SK-N-SH treated with all-trans-retinoic acid at 6 μM for 48 hours (cell line): ENCODE measurements around the gene ZNF618.

ENCODE experiments used
- ATAC-seq: fragments of 200-7000 bp; cut with Tn5 transposase; 3 replicates; pipeline ENCODE4 v1.9.1; 2020; ENCODE audit warnings: mild to moderate bottlenecking, moderate library complexity
- ARNTL ChIP-seq: fragments of 450-650 bp; formaldehyde crosslinking; IDR thresholded peaks from 2 replicates; pipeline ENCODE4 v1.5.0; 2020; ENCODE audit warnings: low read depth, mild to moderate bottlenecking, moderate library complexity, borderline replicate concordance
- BACH2 ChIP-seq: fragments of 250-450 bp; sonication (Bioruptor Pico); IDR thresholded peaks from 2 replicates; pipeline ENCODE4 v1.9.0; 2021; ENCODE audit warnings: mild to moderate bottlenecking, borderline replicate concordance
- CSDC2 ChIP-seq: fragments of 250-450 bp; sonication (Bioruptor Pico); IDR thresholded peaks from 2 replicates; pipeline ENCODE4 v1.5.0; 2020; ENCODE audit warnings: mild to moderate bottlenecking, moderate library complexity
- ISL1 ChIP-seq: fragments of 250-450 bp; sonication (Bioruptor Pico); IDR thresholded peaks from 2 replicates; pipeline ENCODE4 v2.1.2; 2022; ENCODE audit warnings: mild to moderate bottlenecking, moderate library complexity
- OSR1 ChIP-seq: fragments of 250-450 bp; sonication (Bioruptor Pico); IDR thresholded peaks from 2 replicates; pipeline ENCODE4 v1.8.0; 2022; ENCODE audit warnings: moderate library complexity, mild to moderate bottlenecking, inconsistent platforms
- POU6F1 ChIP-seq: fragments of 250-450 bp; sonication (Bioruptor Pico); IDR thresholded peaks from 2 replicates; pipeline ENCODE4 v1.8.0; 2021; ENCODE audit warnings: low read depth, mild to moderate bottlenecking, moderate library complexity, borderline replicate concordance
- PPARA ChIP-seq: fragments of 250-450 bp; sonication (Bioruptor Pico); IDR thresholded peaks from 2 replicates; pipeline ENCODE4 v1.5.0; 2020; ENCODE audit warnings: mild to moderate bottlenecking, borderline replicate concordance
- RARB ChIP-seq: fragments of 250-450 bp; sonication (Bioruptor Pico); IDR thresholded peaks from 2 replicates; pipeline ENCODE4 v1.8.0; 2021; ENCODE audit warnings: mild to moderate bottlenecking, moderate library complexity
- SNAI2 ChIP-seq: fragments of 250-450 bp; sonication (Bioruptor Pico); IDR thresholded peaks from 2 replicates; pipeline ENCODE4 v1.5.0; 2020; ENCODE audit warnings: mild to moderate bottlenecking, moderate library complexity
- TCF4 ChIP-seq: fragments of 250-450 bp; sonication (Bioruptor Pico); IDR thresholded peaks from 2 replicates; pipeline ENCODE4 v1.8.0; 2021; ENCODE audit warnings: mild to moderate bottlenecking, moderate library complexity, borderline replicate concordance
- TOX ChIP-seq: fragments of 250-450 bp; sonication (Bioruptor Pico); IDR thresholded peaks from 2 replicates; pipeline ENCODE4 v1.8.0; 2021; ENCODE audit warnings: mild to moderate bottlenecking, moderate library complexity, borderline replicate concordance
- TSHZ2 ChIP-seq: fragments of 250-450 bp; sonication (Bioruptor Pico); IDR thresholded peaks from 2 replicates; pipeline ENCODE4 v1.5.0; 2020; ENCODE audit warnings: mild to moderate bottlenecking, moderate library complexity
- ZC3H10 ChIP-seq: fragments of 250-450 bp; sonication (Bioruptor Pico); IDR thresholded peaks from 2 replicates; pipeline ENCODE4 v1.5.1; 2021; ENCODE audit warnings: mild to moderate bottlenecking, moderate library complexity
- ZFP3 ChIP-seq: fragments of 250-450 bp; sonication (Bioruptor Pico); IDR thresholded peaks from 2 replicates; pipeline ENCODE4 v1.5.0; 2020; ENCODE audit warnings: mild to moderate bottlenecking, moderate library complexity
- ZNF565 ChIP-seq: fragments of 450-650 bp; formaldehyde crosslinking; conservative IDR thresholded peaks from 2 replicates; pipeline ENCODE4 v1.5.0; 2020; ENCODE audit warnings: low read depth, mild to moderate bottlenecking, moderate library complexity
- ZNF70 ChIP-seq: fragments of 450-650 bp; formaldehyde crosslinking; IDR thresholded peaks from 2 replicates; pipeline ENCODE4 v1.5.0; 2020; ENCODE audit warnings: mild to moderate bottlenecking, moderate library complexity
- ZNF8 ChIP-seq: fragments of 450-650 bp; formaldehyde crosslinking; IDR thresholded peaks from 2 replicates; pipeline ENCODE4 v1.5.0; 2020; ENCODE audit warnings: mild to moderate bottlenecking, moderate library complexity
- TF ChIP-seq, protein P1 (sequence below): fragments of 250-450 bp; sonication (Bioruptor Pico); IDR thresholded peaks from 2 replicates; pipeline ENCODE4 v1.8.0; 2020; ENCODE audit warnings: mild to moderate bottlenecking, moderate library complexity, borderline replicate concordance
- TF ChIP-seq, protein P2 (sequence below): fragments of 250-450 bp; sonication (Bioruptor Pico); IDR thresholded peaks from 2 replicates; pipeline ENCODE4 v1.5.1; 2021; ENCODE audit warnings: mild to moderate bottlenecking, moderate library complexity
- TF ChIP-seq, protein P3 (sequence below): fragments of 250-450 bp; sonication (Bioruptor Pico); IDR thresholded peaks from 2 replicates; pipeline ENCODE4 v1.5.1; 2020; ENCODE audit warnings: low read depth, mild to moderate bottlenecking, moderate library complexity

Gene ZNF618

DNA sequence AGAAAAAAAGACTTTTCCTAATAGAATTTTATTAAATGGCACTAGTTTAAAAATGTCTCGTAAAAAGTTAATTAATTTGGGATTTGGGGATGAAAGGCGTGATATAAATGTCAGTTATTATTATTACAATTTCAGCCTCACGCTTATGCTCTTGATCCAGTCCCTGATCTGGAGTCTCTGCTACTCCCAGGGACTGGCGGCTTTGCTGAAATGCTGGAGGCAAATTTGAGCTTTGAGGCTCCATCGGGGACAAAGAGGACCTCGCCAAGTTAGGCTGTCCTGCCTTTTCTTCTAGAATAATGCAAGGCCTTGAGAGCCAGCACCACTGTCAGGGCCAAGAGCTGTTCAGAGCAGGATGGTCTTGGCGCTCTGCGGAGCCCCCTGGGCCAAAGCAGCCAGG, 69.7 kb downstream of the ZNF618 start:
- no peak for ATAC-seq
- TF ChIP-seq ARNTL (CRISPR knock-in tag) (no peak), RARB (CRISPR knock-in tag) (no peak), ZNF8 (no peak), ZC3H10 (CRISPR knock-in tag) (no peak), PPARA (CRISPR knock-in tag) (no peak), SNAI2 (no peak), CSDC2 (CRISPR knock-in tag) (no peak), TSHZ2 (CRISPR knock-in tag) (no peak), ISL1 (CRISPR knock-in tag) (no peak), OSR1 (no peak), ZFP3 (CRISPR knock-in tag) (no peak), POU6F1 (CRISPR knock-in tag) (no peak), TOX (CRISPR knock-in tag) (no peak), BACH2 (CRISPR knock-in tag) (no peak)
- TF ChIP-seq, protein P1, sequence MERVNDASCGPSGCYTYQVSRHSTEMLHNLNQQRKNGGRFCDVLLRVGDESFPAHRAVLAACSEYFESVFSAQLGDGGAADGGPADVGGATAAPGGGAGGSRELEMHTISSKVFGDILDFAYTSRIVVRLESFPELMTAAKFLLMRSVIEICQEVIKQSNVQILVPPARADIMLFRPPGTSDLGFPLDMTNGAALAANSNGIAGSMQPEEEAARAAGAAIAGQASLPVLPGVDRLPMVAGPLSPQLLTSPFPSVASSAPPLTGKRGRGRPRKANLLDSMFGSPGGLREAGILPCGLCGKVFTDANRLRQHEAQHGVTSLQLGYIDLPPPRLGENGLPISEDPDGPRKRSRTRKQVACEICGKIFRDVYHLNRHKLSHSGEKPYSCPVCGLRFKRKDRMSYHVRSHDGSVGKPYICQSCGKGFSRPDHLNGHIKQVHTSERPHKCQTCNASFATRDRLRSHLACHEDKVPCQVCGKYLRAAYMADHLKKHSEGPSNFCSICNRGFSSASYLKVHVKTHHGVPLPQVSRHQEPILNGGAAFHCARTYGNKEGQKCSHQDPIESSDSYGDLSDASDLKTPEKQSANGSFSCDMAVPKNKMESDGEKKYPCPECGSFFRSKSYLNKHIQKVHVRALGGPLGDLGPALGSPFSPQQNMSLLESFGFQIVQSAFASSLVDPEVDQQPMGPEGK: no peak
- TF ChIP-seq, protein P2, sequence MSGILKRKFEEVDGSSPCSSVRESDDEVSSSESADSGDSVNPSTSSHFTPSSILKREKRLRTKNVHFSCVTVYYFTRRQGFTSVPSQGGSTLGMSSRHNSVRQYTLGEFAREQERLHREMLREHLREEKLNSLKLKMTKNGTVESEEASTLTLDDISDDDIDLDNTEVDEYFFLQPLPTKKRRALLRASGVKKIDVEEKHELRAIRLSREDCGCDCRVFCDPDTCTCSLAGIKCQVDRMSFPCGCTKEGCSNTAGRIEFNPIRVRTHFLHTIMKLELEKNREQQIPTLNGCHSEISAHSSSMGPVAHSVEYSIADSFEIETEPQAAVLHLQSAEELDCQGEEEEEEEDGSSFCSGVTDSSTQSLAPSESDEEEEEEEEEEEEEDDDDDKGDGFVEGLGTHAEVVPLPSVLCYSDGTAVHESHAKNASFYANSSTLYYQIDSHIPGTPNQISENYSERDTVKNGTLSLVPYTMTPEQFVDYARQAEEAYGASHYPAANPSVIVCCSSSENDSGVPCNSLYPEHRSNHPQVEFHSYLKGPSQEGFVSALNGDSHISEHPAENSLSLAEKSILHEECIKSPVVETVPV: no peak
- TF ChIP-seq, protein P3, sequence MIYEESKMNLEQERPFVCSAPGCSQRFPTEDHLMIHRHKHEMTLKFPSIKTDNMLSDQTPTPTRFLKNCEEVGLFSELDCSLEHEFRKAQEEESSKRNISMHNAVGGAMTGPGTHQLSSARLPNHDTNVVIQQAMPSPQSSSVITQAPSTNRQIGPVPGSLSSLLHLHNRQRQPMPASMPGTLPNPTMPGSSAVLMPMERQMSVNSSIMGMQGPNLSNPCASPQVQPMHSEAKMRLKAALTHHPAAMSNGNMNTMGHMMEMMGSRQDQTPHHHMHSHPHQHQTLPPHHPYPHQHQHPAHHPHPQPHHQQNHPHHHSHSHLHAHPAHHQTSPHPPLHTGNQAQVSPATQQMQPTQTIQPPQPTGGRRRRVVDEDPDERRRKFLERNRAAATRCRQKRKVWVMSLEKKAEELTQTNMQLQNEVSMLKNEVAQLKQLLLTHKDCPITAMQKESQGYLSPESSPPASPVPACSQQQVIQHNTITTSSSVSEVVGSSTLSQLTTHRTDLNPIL (CRISPR knock-in tag): no peak
- TF ChIP-seq, all 23 proteins: peak for 0

GRCh38 chr9:113946496-113947115, 70.5 kb downstream of the ZNF618 start:
- TF ChIP-seq OSR1: no peak
- TF ChIP-seq, protein P1: no peak
- no peak for ATAC-seq

- ATAC-seq: no peak
- TF ChIP-seq, protein P2: no peak
- no peak for TF ChIP-seq SNAI2
- TF ChIP-seq ISL1 (CRISPR knock-in tag): no peak
- no peak for TF ChIP-seq ZNF70
- no peak for TF ChIP-seq ZNF565 (CRISPR knock-in tag)
- TF ChIP-seq TCF4 (CRISPR knock-in tag): no peak
- no peak for TF ChIP-seq POU6F1 (CRISPR knock-in tag)
- TF ChIP-seq BACH2 (CRISPR knock-in tag): no peak
- no peak for TF ChIP-seq RARB (CRISPR knock-in tag)
- TF ChIP-seq ZFP3 (CRISPR knock-in tag): no peak
- no peak for TF ChIP-seq ZC3H10 (CRISPR knock-in tag)
- no peak for TF ChIP-seq OSR1
These were observed 71.8 kb downstream of the ZNF618 start for GRCh38 chr9:113947941-113948340.
